MV-4-11 (cell line): ENCODE results near the gene HSPA12A.
"Not testable (repeated sequence)": the region's sequence is repeated elsewhere in the genome, so short reads cannot be mapped to it uniquely, and the experiment has no call there.

Experiments used
- DNase-seq: peaks from one replicate; lab custom pipeline; 2025; lab: John Stamatoyannopoulos, UW

HSPA12A gene

DNA sequence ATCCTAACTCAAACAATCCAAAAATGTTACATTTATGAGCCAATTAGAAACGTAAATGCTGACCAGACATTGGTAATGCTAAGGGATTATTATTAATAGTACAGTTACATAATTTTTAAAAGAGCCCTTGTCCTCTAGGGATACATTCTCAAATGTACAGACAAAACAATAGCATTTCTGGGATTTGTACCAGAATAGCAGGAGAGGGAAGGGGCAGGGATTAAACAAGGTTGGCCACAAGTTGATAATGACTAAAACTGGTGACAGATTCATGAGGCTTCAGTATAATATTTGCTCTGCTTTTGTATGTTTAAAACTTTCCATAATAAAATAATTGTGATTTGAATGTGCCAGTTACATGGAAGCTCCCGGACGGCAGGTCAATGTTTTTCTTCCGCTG, 27.0 kb downstream of the HSPA12A start:
- no peak for DNase-seq

GRCh38 chr10:116713846-116714245, 28.5 kb downstream of the HSPA12A start:
- no peak for DNase-seq

DNA sequence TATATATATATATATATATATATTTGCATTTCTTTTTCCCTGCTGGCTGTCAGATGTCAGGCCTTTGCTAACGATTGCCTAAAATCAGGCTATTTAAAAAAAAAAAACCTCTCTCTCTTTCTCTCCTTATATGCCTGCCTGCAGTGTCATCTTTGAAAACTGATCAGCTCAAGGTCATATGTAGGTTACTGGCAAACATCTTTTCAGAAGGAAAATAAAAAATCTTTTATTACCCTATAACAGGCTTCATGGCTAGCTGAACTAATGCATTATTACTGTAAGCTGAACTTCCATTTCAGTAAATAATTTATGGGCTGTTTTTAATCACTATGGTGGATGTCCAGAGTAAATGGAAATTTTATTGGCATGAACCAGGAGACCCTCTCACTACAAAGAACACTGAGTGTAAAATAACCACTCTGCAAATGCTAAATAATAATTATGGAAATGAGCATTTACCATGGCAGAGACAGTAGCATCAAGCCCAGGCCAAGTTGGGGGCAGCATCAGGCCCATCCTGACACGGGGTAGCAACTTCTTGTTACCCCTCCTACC, 29.3 kb downstream of the HSPA12A start:
- DNase-seq: no peak

- no peak for DNase-seq
These were observed 29.8 kb downstream of the HSPA12A start for GRCh38 chr10:116712519-116712918.

- not testable (repeated sequence) for DNase-seq
These were observed 30.6 kb downstream of the HSPA12A start for GRCh38 chr10:116711803-116712202.

- no peak for DNase-seq
These were observed 32.3 kb downstream of the HSPA12A start for GRCh38 chr10:116710076-116710475.

DNA sequence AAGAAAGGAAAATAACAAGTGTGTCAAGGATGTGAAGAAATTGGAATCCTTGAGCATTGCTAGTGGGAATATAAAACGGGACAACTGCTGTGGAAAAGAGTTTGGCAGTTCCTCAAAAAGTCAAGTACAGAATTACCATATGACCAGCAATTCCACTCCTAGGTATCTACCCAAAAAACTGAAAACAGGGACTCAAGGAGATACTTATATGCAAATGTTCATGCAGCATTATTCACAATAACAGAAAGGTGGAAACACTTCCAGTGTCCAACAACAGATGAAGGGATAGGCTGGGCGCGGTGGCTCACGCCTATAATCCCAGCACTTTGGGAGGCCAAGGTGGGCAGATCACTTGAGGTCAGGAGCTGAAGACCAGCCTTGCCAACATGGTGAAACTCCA, 33.5 kb downstream of the HSPA12A start:
- DNase-seq: no peak

GRCh38 chr10:116708391-116708821, 34.0 kb downstream of the HSPA12A start:
- no peak for DNase-seq

GRCh38 chr10:116707981-116708380, 34.4 kb downstream of the HSPA12A start:
- no peak for DNase-seq

DNA sequence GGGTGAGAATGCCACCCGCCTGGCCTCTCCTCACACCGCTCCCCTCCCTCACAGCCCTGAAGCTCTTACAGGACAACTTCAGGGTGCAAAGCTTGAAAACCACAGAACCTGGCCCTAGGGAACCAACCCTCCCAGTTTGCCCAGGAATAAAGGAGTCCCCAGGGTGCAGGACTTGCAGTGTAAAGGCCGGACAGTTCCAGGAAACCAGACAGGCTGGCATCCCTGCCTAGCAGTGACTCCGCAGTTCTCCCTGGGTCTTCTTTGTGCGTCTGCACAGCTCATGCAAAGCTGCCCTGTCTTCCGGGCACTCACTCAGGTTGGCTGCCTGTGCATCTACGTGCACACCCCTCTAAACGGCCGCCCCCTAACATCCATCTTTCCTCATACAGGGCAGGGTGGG, 36.1 kb downstream of the HSPA12A start:
- no peak for DNase-seq

- no peak for DNase-seq
These were observed 36.9 kb downstream of the HSPA12A start for GRCh38 chr10:116705498-116705897.

- DNase-seq: no peak
These were observed 37.4 kb downstream of the HSPA12A start for GRCh38 chr10:116704926-116705325.

GRCh38 chr10:116702165-116702564, 40.2 kb downstream of the HSPA12A start:
- DNase-seq: no peak

GRCh38 chr10:116699471-116700150, 42.8 kb downstream of the HSPA12A start:
- no peak for DNase-seq

- DNase-seq: no peak
These were observed 43.3 kb downstream of the HSPA12A start for GRCh38 chr10:116699049-116699448.

GRCh38 chr10:116698364-116698763, 44.0 kb downstream of the HSPA12A start:
- DNase-seq: no peak

- no peak for DNase-seq
These were observed 44.5 kb downstream of the HSPA12A start for GRCh38 chr10:116697816-116698215.

DNA sequence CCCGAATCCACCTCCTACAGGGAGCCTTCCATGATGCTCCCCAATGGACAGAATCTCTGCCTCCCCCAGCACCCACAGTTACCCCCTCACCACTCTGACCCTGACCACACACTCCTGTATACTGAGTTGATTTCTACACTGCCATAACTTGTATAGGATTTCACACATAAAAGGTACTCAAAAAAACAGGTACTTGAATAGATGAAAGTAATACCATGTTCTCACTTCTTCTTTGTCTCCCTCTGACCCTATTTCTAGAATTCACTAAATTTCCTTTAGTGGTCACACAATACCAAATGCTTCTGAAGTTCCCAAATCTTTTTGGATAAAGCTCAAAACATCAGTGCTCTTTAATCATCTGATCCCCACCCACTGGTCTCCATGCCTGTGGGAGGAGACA, 45.4 kb downstream of the HSPA12A start:
- DNase-seq: peak; percentile 25

DNA sequence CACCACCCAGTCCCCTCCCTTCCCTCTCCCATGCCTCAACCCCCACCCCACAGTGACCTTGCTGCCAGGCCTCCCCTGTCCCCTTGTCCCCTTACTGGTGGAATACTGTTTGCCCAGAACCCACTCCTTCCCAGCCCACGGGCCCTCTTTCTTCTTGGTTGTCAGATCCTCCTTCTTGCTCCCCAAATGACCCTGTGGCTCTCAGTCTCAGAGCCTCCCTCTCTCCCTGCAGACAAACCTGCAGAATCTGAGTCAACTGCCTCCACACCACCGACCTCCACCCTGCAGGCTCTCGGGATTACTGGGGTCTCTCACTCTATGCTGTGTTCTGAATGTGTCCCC, 47.5 kb downstream of the HSPA12A start:
- no peak for DNase-seq

- DNase-seq: no peak
These were observed 48.0 kb downstream of the HSPA12A start for GRCh38 chr10:116694243-116694926.

DNA sequence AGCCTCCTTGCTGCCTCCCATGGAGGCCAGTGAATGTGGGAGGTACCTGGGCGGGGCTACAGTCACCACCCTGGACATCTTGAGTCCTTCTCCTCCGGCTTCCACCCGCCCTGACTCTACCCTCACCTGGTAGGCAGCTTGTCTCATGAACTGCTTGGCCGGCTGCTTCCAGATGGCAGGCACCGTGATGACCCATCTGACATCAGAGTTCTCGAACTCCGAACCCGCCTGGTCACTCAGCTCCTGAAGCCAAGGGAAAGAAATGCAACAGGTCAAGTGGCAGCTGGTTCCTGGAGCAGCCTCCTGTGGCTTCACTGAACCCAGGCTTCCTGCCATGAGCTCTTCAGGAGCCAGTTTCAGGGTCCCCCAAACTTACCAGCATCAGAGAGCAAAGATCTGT, 50.1 kb downstream of the HSPA12A start:
- no peak for DNase-seq

GRCh38 chr10:116691635-116692034, 50.7 kb downstream of the HSPA12A start:
- no peak for DNase-seq
